Esophagus (tissue), 2 donors: ENCODE results near the gene GAGE1. TPM values are rescaled to one million over a fixed set of nuclear protein-coding genes. Genes with fewer than 3 reads are reported as not detected.

Source experiments
- H3K27ac ChIP-seq, 2 donors: one replicate each; pipeline ENCODE4 v1.5.1; 2013; ENCODE audit warnings: low read depth in 2 of 2, mild to moderate bottlenecking in 2 of 2, inconsistent platforms in 1 of 2, low read length in 1 of 2, moderate library complexity in 1 of 2
- H3K27me3 ChIP-seq, 2 donors: one replicate each; pipeline ENCODE4 v1.6.1; 2013; ENCODE audit warnings: low read length in 2 of 2, control low read depth in 1 of 2, mild to moderate bottlenecking in 1 of 2; ENCODE audit not compliant: insufficient read depth in 2 of 2, control insufficient read depth in 1 of 2
- H3K36me3 ChIP-seq, 2 donors: one replicate each; pipeline ENCODE4 v1.6.1; 2013; ENCODE audit warnings: low read length in 1 of 2; ENCODE audit not compliant: control insufficient read depth in 2 of 2, insufficient read depth in 2 of 2
- H3K4me1 ChIP-seq, 2 donors: one replicate each; pipeline ENCODE4 v1.6.1; 2013; ENCODE audit warnings: low read length in 1 of 2; ENCODE audit not compliant: control insufficient read depth in 2 of 2, insufficient read depth in 2 of 2
- H3K4me3 ChIP-seq, 2 donors: one replicate each; pipeline ENCODE4 v1.5.1; 2013; ENCODE audit warnings: low read length in 2 of 2, mild to moderate bottlenecking in 2 of 2, low read depth in 1 of 2, moderate library complexity in 1 of 2
- H3K9me3 ChIP-seq, 2 donors: one replicate each; pipeline ENCODE4 v1.6.1; 2013; ENCODE audit warnings: mild to moderate bottlenecking in 2 of 2, low read depth in 1 of 2, low read length in 1 of 2, moderate library complexity in 1 of 2; ENCODE audit not compliant: control insufficient read depth in 2 of 2, insufficient read depth in 1 of 2
- WGBS, 2 donors: extraction: QIAGEN DNeasy Blood & Tissue Kit; methylation state at CpG; one replicate each; pipeline ENCODE4 v1.1.7; 2013; 5-methylcytosine and 5-hydroxymethylcytosine counted together
- polyA plus RNA-seq, 2 donors: library from polyadenylated mRNA; stranded (reverse); fragments of 200-250 nt; gene quantifications; one replicate each; pipeline ENCODE4 v1.2.3, GENCODE V29; 2013
- donor health status: healthy with polysubstance abuse.
- donor health status: Bipolar disorder and iron deficiency.

Gene GAGE1
- polyA plus RNA-seq, 2 donors: not detected

DNA sequence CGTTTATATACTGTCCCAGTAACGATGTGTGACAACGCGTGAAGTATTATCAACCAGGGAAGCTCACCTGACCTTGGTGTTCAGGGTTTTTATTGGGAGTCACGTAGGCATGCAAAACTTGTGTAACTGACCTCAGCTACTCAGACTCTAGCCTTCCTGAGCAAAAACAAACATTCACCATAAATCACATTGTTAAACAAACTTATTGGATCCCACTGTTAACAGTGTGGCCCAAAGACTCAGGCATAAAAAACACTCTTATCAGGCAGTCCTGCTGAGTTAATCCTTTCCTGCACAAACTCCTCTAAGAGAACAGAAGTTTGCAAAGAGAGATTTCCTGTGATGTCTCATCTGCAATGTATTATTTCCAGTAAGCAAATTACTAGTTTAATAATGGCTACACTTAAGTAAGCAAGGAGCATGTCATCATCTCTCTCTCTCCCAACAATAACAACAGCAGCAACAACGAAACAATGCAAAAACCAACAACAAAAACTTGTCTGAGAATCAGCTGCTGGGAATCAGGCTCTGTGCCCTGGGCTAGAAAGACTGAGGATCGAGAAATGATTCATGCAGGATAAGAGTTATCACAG lies 12.0 kb downstream of the GAGE1 start:
- Histone ChIP-seq H3K27me3 (no peaks in the 10 kb centered on the region), H3K4me1 (no peaks in the 10 kb centered on the region), H3K4me3 (no peak overlapping the region), H3K27ac (no peak overlapping the region), H3K9me3 (no peaks in the 10 kb centered on the region), H3K36me3 (no peaks in the 10 kb centered on the region)
- 39 to 43% methylated on average over 7 of the region's 7 CpGs for WGBS, 2 donors

DNA sequence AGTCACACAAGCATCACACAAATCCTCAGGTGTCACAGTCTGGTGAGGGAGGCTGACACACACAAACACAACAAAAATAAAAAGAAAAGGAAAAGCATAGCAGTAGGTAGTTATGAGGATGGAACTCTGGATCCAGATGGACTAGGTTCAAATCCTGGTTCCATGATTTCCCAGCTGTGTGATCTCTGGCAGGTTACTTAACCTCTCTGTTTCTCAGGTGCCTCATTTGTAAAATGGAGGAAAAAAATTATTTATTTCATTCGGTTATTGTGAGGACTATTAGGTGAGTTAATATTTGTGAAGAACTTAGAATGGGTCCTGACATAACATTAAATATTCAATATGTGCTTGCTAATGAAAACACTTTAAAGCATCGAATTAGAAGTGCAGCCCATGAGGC lies 19.8 kb downstream of the GAGE1 start:
- 87 to 92% methylated on average over 2 of the region's 2 CpGs for WGBS, 2 donors
- H3K9me3 ChIP-seq: no peaks in the 10 kb centered on the region
- no peak overlapping the region for H3K4me3 ChIP-seq

DNA sequence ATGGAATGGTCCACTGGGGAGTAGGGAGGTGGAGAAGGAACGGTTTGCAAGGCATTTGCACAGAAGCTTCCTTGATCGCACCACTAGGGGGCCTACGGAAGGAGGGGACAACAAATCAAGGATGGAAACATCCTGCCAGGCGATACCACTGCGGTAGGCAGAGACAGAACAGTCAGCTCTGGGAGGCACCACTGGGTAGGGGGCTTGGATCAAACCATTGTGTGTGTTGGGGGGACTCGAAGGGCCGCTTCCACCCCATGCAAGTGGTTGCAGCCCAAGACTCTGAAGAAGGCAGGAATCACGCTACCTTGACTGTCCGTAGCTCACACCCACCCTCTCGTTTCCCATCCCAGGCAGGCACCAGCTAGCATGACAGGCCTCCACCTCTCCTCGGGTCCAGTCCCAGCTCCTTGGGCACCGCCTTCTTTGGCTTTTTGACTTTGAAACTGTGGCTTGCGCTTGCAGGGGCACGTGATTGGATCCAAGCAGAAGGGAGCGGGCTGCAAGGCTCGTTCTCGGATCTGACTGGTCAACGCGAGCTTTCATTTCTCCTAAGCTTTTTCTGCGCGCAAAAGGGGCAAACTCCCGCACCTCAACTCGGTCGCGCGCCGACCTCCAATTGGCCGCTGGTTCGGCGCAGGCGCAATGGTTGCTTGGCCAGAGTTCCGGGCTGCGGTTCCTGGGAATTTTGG lies 28.4 kb downstream of the GAGE1 start:
- H3K9me3 ChIP-seq: no peaks in the 10 kb centered on the region
- no peaks in the 10 kb centered on the region for H3K4me1 ChIP-seq
- H3K4me3 ChIP-seq: no peak overlapping the region
- WGBS, 2 donors: 56 to 70% methylated on average over 33 of the region's 33 CpGs
- H3K27ac ChIP-seq: no peak overlapping the region
- no peaks in the 10 kb centered on the region for H3K36me3 ChIP-seq
- no peaks in the 10 kb centered on the region for H3K27me3 ChIP-seq

More for the DNA sequence above, 19.8 kb downstream of the GAGE1 start:
- Histone ChIP-seq H3K4me1 (no peaks in the 10 kb centered on the region), H3K27ac (no peak overlapping the region), H3K27me3 (peaks cover 0 to 3% of the 10 kb centered on the region in 2 donors), H3K36me3 (no peaks in the 10 kb centered on the region)

DNA sequence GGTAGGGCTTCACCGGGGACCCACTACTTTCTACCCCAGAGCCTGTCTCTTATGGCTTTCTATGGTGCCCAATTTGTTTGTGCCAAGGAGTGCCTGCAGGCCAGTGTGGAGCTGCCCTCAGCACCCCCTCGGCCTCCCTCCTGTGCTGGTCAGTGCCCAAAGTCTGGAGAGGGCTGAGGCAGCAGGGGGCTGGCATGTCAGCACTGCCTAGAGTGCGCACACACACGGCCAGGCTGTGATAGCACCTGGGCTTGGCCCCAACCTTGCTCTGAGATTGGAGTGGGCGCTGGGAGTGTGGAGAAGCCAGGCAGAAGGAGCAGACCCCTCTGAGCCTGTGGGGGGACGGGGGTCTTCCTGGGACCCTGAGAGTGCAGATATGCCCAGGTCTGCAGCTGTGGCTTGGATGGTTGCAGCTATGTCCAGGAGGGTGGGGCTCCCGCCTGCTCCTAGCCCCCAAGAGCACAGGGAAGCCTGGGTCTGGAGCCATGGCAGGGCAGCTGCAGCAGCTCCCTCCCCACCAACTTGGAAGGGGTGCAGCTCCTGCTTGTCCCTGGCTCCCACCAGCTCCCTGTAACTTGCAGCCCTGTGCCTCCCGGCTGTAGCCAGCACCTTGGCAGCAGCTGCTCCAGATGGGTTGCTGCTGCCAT lies 46.3 kb downstream of the GAGE1 start:
- Histone ChIP-seq H3K9me3 (no peaks in the 10 kb centered on the region), H3K4me3 (no peak overlapping the region), H3K36me3 (no peaks in the 10 kb centered on the region), H3K4me1 (no peaks in the 10 kb centered on the region), H3K27ac (no peak overlapping the region), H3K27me3 (peaks cover 0 to 2% of the 10 kb centered on the region in 2 donors)
- WGBS, 2 donors: 71 to 84% methylated on average over 7 to 8 of the region's 8 CpGs

DNA sequence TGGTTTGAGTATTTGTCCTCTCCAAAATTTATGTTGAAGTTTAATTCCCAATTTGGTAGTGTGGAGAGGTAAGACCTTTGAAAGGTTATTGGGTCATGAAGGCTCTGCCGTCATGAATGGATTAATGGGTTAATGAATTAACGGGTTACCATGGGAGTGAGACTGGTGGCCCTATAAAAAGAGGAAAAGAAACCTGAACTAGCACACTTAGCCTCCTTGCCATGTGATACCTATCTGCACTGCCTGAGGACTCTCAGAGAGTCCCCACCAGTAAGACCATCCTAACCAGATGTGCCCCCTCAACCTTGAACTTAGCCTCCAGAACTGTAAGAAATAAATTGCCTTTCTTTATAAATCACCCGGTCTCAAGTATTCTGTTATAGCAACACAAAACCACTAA lies 57.7 kb downstream of the GAGE1 start:
- Histone ChIP-seq H3K27ac (no peak overlapping the region), H3K4me3 (no peak overlapping the region), H3K27me3 (no peaks in the 10 kb centered on the region), H3K4me1 (no peaks in the 10 kb centered on the region), H3K36me3 (no peaks in the 10 kb centered on the region), H3K9me3 (no peaks in the 10 kb centered on the region)
- 74 to 81% methylated on average over 3 of the region's 3 CpGs for WGBS, 2 donors

Other genes starting within 250 kb of the GAGE1 start
- not detected for gene GAGE12C, start 66.8 kb upstream of the GAGE1 start, polyA plus RNA-seq
- gene GAGE12D, start 57.3 kb upstream of the GAGE1 start, polyA plus RNA-seq: not detected
- gene GAGE12E, start 47.7 kb upstream of the GAGE1 start, polyA plus RNA-seq: not detected
- gene GAGE12F, start 38.2 kb upstream of the GAGE1 start, polyA plus RNA-seq: not detected
- not detected for gene GAGE12G, start 28.6 kb upstream of the GAGE1 start, polyA plus RNA-seq
- not detected for gene GAGE12H, start 19.1 kb upstream of the GAGE1 start, polyA plus RNA-seq
- gene GAGE2A, start 9.5 kb upstream of the GAGE1 start, polyA plus RNA-seq: not detected
- not detected for gene PAGE1, start 97.0 kb downstream of the GAGE1 start, polyA plus RNA-seq
- under 1 TPM in 1 of 2 donors, not detected in 1; 0.11 TPM for gene PAGE4, start 230.3 kb downstream of the GAGE1 start, polyA plus RNA-seq